DMS79 treated with DMSO at 0.1 percent for 48 hours (cell line): ENCODE data around the gene HIPK2.

ENCODE experiments used
- DNase-seq: peaks from one replicate; lab custom pipeline; 2025; lab: John Stamatoyannopoulos, UW

HIPK2 gene

DNA sequence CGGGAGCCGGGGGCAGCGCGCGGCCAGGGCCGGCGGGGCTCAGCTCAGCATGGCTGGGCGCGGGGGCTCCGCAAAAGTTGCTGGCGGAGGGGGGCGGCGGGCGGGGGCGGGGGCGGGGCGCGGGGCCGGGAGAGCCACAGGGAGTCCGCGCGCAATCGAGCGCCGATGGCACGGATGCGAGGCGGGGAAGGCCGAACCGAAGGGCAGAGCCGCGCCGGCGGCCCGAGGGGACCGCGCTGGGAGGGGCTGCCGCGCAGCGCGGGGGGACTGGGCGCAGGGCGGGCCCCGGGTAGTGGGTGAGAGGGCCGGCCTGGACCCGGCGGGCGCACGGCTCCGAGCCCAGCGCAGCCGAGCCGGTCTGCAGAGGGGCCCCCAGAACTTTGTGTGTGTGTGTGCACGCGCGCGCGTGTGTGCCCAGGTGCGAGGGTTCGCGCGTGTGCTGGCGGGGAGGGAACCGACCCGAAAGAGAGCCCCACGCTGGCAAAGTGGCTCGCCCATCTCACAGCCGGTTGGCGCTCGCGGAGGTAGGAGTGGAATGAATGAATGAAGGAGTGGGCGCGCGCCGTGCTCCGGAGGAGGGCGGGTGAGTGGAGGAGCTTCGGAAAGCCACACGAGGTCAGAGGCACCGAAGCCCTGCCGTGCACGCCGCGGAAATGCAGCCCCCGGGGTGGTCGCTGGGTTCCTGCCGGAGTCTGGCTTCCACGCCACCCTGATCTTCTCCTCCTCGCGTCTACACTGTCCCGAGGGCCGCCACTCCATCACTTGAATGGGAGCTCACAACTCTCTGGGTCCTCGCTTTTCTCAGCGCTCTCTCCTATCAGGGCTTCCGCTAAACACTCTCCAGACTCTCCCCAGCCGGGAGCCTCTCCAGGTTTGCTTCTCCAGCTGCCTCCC lies at the start of gene HIPK2:
Gene HIPK2 (minus strand): TSS at position 51 of the 894 bp plus-strand sequence. CDS start 375 bp downstream, outside the sequence.
- peak; percentile 49 for DNase-seq

DNA sequence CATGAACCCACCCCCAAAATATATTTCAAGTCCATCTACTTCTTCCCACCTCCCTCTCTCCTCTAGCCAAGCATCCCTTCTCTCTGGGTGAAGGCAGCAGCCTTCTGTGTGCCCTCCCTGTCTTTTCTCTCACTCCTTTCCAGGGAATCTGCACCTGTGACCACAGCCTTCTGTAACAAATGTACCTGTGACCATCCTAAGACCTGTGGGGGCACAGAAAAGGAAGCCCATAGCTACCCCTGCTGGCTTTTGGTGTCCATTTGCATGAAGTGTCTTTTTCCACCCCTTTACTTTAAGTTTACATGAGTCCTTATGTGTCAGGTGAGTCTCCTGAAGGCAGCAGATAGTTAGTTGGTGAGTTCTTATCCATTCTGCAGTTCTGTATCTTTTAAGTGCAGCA lies 49.2 kb upstream of the HIPK2 start:
- no peak for DNase-seq

DNA sequence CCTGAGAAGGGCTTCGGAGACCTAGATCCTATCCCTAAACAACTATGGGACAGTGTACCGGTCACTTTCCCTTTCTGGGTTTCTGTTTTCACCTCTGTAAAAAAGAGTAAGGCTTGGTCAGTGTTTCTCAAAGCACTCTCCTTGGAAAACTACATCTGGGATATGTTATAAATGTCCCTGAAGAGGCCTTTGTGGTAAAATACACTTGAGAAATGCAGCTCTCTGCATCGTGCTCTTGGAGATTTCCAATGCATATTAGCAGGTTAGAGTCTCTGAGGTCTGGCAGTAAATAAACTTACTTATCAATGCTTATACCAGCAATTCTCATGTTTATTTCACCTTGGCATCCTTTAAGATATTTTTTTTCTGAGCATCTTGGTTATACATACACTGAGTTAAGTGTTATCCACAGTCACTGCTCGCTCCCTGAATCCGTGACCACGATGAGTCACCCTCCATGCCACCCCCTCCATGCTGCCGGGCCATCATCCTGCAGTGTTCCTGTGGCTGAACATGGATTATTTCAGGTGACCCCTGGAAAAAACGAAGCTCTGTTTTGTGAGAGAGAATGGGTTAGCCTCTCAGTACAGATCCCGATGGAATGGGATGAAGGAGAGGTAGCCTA lies 48.0 kb upstream of the HIPK2 start:
- peak; percentile 30 for DNase-seq

DNA sequence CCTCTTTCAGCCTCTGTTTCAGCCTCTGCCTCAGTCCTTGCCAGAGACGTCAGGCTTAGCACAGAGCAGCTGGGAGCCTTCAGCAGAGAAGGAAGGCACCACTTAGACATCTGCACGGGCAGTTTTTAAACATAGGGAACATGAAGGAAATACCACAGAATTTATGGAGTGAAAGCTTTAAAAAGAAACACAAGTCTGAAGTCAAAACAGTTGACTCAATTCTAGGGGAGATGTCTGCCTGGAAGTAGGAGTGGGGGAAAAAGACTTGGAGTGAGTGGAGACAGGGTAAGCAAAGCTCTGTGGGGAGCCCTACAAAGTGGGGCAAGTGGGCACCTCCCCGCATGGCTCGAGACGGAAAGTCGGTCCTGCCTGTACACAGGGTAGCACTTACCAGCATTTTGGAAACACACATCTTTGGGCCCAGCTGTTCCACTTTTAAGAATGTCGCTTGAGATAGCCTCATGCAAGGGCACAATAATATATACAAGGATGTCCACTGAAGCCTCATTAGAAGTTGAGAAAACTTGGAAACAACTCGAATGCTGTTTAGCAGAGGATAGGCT lies 46.2 kb upstream of the HIPK2 start:
- no peak for DNase-seq

DNA sequence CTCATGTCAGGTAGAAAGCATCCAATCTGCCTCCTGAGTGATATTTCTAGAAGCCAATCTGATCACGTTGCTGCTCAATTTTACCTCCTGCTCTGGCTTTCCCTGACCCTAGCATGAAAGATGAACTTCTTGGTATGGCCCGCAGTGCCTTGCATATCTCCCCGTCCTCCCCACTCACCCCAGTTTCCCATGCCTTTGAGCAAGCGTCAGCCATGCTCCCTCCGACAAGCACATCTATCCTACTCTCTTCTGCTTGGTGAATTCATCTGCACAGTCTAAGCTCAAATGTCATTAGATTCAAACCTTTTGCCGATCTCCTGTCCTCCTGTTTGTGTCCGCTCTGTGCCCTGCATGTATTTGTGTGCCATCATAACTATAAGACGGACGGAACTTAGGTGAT lies 45.1 kb upstream of the HIPK2 start:
- no peak for DNase-seq

DNA sequence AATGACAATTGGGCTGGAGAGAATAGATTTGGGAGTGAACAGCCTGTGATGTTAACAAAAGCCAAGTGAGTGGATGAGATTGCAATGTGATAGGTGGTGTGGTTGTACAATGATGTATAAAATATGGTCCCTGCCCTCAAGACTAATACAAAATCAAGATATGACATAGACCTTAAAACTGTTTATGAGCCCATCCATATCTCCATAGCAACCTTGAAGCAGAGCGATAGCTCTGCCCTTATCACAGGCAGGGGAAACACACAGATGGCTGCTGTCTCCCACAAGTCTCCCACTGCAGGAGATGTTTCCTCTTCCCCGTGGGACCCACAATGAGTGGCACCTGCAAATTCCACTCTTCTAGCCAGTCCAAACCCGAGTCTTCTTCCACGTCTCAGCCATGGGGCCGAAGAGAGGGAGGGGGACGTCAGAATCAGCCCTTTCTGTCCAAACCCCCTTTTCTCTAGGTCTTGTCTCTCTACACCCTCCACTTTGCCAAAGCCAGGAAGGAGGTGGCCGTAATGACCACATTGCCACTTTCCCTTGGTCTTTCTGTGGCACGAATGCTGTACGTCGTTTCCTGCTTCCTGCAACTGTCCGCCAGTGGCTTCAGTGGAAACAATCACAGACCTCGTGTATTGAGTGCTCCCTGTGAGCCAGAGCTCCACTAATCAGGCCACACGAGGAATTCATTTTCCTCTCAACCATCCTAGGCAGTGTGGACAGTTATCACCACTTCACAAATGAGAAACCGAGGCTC lies 43.7 kb upstream of the HIPK2 start:
- DNase-seq: no peak

DNA sequence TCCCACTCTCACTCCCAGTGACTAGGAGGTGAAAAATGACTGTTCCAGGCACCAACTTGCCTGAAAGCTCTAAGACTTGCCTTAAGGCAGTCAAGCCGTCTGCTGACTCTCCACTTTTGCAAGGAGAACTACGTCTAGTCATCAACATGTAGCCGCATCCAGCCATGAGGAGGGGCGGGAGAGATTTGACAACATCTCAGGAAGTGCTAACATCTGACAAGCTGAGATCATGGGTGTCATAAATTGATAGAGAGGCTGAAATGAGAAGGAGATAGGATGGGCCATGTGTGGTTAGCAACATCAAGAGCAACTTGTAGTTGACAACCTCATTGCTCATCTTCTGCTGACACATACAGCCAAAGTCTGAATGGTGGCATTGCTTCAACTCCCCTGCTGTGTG lies 42.3 kb upstream of the HIPK2 start:
- no peak for DNase-seq

DNA sequence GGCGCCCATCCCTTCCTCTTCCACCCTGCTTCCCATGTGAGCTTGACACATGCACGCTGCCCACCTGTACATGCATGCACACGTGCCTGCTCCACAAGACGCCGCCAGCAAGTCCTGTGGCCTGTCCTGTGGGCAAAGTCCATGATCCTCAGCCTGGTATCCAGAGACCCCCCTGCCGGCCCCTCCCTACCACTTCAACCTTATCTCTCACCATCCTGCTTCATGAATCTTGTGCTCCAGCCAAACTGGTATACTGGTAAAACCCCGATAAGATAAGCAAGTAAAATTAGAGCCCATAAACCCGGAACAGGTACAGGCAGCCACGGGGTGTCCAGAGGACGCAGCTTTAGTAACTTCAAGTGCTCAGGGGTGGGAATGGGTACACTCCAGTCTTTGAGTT lies 39.5 kb upstream of the HIPK2 start:
- DNase-seq: no peak

DNA sequence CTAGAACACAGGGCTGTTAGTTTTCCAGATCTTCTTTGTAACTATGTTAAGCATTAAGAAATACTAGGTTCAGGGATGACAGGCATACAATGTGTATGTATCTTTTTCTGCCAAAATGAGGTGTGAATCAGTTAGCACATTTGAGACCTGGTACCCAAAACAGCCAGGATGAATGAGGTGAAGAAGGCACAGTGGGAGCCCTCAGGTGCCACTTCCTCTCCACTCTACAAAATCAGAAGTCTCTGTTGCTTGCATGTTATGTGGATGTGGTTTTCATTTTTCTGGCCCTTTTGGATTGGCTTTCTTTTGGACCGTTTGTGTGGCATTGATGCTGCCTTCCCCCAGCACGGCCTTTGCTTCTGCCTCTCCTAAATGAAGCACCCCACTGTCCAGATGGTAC lies 35.9 kb upstream of the HIPK2 start:
- no peak for DNase-seq

DNA sequence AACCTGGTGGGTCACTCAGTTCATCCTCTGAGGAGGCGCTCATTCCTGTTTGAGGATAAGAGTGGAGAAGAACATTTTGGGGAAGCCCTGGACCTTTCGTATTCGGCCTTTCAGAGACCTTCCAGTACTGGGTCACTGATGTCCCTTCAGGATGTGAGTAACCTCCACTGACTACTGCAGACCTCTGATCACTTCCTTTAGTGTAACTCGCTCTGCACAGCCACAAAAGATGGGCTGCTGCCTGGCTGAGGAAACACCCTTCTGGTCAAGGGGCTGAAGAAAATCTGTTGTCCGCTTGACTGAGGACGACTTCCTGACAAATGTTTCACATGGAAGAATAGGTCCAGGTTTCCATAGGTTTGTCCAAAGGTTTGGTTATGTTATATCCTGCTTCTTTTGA lies 35.4 kb upstream of the HIPK2 start:
- no peak for DNase-seq

DNA sequence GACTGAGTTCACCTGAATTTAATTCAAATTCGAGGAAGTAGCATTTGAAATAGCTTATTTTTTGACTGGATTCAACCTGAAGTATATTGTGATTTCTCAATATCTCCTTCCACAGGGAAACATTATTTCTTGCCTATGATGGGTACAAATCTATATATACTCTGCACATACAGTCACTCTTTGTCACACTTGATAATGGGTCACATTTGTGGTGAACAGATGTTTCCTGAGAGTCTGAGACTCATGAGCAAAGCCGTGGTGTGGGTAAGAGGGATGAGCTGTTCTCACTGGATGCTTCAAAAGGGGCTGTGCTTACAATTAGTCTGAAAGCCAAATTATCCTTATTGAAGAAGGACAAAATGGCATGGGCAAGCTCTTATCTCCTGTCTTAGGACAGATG lies 33.3 kb upstream of the HIPK2 start:
- no peak for DNase-seq

DNA sequence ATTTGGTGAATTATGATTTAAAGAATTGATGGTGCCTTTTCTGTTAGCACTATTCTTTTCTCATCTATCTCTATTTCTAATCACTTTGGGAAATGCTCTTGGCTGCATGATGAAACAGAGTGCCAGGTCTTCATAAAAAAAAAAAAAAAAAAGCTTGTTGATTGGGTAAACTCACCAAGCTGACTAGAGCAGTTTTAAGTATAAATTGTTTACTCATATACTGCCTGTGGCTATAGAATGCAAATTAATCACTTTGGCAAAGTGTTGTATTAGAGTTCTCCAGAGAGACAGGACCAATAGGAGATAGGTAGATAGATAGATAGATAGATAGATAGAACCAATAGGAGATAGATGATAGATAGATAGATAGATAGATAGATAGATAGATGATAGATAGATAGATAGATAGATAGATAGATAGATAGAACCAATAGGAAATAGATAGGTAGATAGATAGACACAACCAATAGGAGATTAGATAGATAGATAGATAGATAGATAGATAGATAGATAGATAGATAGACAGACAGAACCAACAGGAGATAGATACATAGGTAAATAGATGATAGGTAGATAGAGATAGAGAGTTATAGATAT lies 31.1 kb upstream of the HIPK2 start:
- no peak for DNase-seq

DNA sequence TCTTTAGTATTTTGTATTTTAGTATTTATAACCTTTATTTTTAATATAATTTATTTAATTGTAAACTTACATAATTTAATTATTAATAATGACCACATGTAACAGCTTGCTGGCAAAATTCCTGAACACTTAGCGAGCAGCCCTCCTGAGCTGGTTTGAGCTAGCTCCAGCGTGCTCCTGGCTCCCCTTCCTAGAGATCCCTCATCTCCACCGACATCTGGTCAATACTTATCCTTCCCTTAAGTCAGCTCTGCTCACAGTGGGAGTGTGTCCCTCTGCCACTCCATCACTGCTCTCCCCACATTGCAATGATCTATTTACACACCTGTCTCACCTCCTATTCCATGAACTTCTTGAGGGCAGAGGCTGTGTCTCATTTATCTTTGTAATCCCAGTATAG lies 30.6 kb upstream of the HIPK2 start:
- no peak for DNase-seq

DNA sequence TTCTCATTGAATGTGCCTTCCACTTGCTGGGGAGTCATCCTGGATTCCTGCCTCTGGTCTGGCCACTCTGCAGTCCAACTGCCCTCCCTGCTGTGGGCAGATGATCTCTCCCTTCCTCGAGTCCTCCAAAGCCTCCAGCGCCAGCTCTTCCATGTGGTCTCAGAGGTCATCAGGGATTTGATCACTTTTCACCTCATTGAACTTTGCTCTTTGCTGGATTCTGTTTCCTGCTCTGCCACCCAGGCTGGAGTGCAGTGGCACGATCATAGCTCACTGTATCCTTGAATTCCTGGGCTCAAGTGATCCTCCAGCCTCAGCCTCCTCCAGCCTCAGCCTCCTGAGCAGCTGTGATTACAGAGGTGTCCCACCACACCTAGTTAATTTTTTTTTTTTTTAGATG lies 29.2 kb upstream of the HIPK2 start:
- DNase-seq: no peak

DNA sequence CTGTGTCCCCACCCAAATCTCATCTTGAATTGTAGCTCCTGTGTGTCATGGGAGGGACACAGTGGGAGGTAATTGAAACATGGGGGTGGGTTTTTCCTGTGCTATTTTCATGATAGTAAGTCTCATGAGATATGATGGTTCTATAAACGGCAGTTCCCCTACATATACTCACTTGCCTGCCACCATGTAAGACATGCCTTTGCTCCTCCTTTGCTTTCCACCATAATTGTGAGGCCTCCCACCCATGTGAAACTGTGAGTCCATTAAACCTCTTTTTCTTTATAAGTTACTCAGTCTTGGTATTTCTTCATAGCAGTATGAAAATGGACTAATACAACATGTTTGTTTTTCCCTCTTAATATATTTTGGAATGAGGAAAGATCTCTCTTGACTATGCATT lies 26.8 kb upstream of the HIPK2 start:
- no peak for DNase-seq

DNA sequence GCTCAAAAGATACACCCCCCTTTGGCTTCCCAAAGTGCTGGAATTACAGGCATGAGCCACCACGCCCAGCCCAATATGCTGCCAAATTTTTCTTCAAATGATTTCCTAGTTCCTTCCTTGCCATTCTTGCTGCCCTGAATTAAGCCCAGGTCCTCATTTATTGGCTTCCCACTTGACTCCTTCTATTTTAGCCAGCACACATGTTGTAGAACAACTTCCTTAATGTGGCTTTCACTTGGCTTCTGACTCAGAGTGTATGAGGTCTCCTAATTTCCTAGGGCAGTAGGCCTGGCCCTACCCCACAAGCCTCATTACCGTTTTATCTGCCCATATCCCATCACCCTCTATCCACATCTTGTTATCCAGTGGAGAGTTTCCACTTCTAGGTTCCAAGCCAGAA lies 21.8 kb upstream of the HIPK2 start:
- DNase-seq: no peak

DNA sequence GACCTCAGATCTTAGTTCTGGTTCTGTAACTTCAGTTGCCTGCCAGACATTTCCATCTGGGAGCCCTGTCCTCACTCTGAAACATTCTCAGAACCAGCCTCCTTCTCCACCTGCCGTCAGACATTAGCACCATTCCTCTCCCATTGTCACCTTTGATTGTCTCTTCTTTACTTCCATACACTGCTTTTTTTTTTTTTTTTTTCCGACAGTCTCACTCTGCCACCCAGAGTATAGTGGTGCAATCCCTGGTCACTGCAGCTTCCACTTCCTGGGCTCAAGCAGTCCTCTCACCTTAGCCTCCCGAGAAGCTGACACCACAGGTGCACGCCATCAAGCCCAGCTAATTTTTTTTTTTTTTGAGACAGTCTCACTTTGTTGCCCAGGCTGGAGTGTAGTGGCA lies 21.1 kb upstream of the HIPK2 start:
- no peak for DNase-seq

DNA sequence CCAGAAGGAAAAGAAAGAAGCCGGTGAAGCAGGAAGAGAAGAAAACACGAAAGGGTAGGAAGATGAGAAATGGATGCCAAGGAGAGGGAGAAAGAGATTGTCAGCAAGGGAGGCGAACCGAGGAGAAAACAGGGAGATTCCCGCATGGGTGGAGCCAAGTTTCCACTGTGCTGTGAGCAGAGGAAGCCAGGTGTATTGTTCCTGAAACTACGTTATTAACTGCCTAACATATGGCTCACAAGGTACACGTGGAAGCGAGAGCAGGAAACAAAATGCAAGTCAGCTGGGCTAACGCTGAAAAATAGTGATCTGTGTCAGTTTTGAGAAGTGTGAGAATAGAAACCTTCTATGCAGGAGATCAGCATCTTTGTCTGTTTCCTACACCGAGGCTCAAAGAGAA lies 20.4 kb upstream of the HIPK2 start:
- no peak for DNase-seq

DNA sequence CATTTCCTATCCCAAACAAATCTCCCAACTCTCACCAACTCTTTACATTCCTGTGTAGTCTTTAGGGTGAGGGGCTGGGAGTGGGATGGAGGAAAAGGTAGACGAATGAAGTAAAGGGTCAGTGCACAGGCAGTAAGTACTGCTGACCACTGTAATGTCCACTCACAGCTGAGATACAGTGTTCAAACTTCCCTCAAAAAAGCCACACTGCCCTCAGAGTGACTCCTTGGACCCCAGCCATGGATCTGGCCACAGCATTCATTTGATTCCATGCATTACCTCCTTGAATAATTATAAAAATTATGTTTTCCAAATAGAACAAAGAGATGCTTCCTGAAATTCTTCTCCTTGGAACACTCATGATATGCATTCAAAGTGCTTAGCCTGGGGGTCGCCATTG lies 19.8 kb upstream of the HIPK2 start:
- DNase-seq: no peak

DNA sequence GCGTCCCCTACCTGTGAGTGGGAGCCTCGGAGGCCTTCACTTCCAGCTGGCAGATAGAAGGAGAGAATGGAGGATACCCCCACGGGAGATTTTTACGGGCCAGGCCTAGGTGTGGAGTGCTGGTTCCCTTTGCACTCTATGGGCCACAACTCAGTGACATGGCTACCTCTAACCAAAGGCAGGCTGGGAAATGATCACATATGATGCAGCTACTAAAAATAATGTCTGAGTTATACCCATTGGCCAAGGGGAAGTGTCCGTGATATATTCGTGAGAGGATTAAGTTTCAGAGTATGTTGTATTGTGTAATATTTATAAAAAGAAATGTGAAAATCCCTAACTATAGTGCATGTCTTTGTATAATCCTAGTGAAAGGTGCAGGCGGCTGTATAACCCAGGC lies 13.5 kb upstream of the HIPK2 start:
- no peak for DNase-seq

DNA sequence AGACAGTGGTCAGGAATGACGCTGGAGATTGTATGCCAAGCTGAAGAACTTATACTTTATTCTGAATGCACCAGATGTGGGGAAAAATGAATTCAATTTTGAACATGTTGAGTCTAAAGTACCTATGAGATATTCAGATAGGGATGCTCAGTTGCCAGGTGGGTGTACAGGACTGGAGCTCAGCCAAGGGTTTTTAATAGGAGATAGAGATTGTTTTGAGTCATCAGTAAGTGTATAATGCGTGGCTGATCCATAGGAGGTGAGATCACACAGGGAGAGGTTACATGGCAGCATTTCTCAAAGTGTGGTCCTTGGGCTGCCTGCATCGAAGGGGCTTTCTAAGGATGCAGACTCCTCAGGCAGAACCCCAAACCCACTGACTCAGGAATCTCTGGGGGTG lies 6.8 kb upstream of the HIPK2 start:
- no peak for DNase-seq

DNA sequence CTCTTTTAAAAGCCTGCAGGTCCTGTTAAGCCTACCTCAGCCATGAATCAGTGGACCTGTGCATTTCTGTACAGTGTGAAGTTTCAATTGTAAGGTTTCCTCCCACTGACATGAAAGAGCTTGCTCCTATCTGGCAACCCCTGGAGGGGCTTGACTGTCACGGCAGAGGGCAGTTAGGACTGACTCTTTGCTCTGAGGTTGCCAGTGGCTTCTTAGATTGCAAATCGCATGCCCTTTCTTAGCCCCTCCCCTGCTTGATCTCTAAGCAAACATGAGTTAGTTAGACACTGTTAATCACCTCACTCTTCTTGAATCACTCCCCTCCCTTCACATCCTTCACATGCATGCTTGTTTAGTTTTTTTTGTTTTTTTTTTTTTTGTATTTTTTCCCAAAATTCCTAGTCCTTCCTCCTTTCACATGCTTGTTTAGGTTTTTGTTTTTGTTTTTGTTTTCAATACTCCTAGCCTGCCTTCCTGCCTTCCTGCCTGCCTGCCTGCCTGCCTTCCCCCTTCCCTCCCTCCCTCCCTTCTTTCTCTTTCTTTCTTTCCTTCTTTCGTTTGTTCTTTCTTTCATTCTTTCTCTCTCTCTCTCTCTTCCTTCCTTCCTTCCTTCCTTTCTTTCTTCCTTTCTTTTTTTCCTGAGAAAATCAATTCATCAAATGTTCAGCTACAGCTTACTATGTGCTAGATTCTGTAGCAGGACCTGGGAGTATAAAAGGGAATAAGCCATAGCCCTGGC lies 6.0 kb upstream of the HIPK2 start:
- DNase-seq: no peak
